HCT116 (cell line): ENCODE results near the gene SLC25A12. TPM values are rescaled to one million over a fixed set of nuclear protein-coding genes. Genes with fewer than 3 reads are reported as not detected.

Experiments used
- ATAC-seq: fragments of 200-7000 bp; cut with Tn5 transposase; 2 replicates; pipeline ENCODE4 v1.9.1; 2020; ENCODE audit warnings: mild to moderate bottlenecking, moderate library complexity
- BruUV-seq: library from RNA; stranded (reverse); fragments of 400-500 nt; replicated peaks from 2 replicates; lab custom pipeline; 2021; lab: Mats Ljungman, UMichigan
- CTCF ChIA-PET: fragments of 300-600 bp; sonication (Branson Sonifier 250); formaldehyde crosslinking; loops from one replicate; lab custom pipeline; 2021; ENCODE audit warnings: antibody characterized with exemption; lab: Charles Lee
- POLR2A ChIA-PET: fragments of 300-600, 350-600 bp; sonication (Branson Sonifier 250); formaldehyde crosslinking; loops from one replicate; lab custom pipeline; 2021; ENCODE audit warnings: antibody characterized with exemption; lab: Charles Lee
- RAD21 ChIA-PET, 2 experiments: fragments of 300-600 bp; sonication (Branson Sonifier 250); formaldehyde crosslinking; loops; one replicate each; lab custom pipeline; 2023; ENCODE audit warnings: low total read pairs in 2 of 2; ENCODE audit not compliant: uncharacterized antibody in 2 of 2, unreplicated experiment in 2 of 2, low non-redundant PET in 1 of 2; lab: Charles Lee
- DNase-seq: peaks from one replicate; pipeline ENCODE4 v3.0.0-alpha.2; 2010; ENCODE audit warnings: low read depth, low spot score
- H2AFZ ChIP-seq: fragments of 200-600 bp; shearing (Covaris generic), sonication (generic); 2 replicates; pipeline ENCODE4 v1.6.1; 2017; ENCODE audit warnings: low read depth, mixed run types, mixed read lengths, antibody characterized with exemption, low read length; ENCODE audit not compliant: poor library complexity, severe bottlenecking
- H3K27ac ChIP-seq: 2 replicates; pipeline ENCODE4 v1.5.1; 2012; ENCODE audit warnings: low read depth, low read length
- H3K27me3 ChIP-seq: fragments of 200-600 bp; sonication (generic); 2 replicates; pipeline ENCODE4 v1.6.1; 2016; ENCODE audit warnings: mixed run types, low read length, mixed read lengths; ENCODE audit not compliant: insufficient read depth
- H3K36me3 ChIP-seq, 2 experiments: fragments of 200-500 bp in 1 of 2; fragments of 200-600 bp in 1 of 2; sonication (Bioruptor generic) in 1 of 2; sonication (generic) in 1 of 2; 2 replicates each; pipeline versions ENCODE4 v1.5.1 to v1.6.1; 2014 to 2016; ENCODE audit warnings: low read length in 2 of 2, inconsistent platforms in 1 of 2, mixed read lengths in 1 of 2, mixed run types in 1 of 2; ENCODE audit not compliant: insufficient read depth in 2 of 2, control insufficient read depth in 1 of 2
- H3K4me1 ChIP-seq, 2 experiments: fragments of 200-600 bp in 1 of 2; sonication (generic) in 1 of 2; 2 replicates each; pipeline versions ENCODE4 v1.5.1 to v1.6.1; 2012 to 2017; ENCODE audit warnings: low read length in 2 of 2, inconsistent platforms in 1 of 2, mild to moderate bottlenecking in 1 of 2, mixed read lengths in 1 of 2, mixed run types in 1 of 2, moderate library complexity in 1 of 2; ENCODE audit not compliant: insufficient read depth in 2 of 2, control insufficient read depth in 1 of 2
- H3K4me2 ChIP-seq: fragments of 200-600 bp; sonication (generic); 2 replicates; pipeline ENCODE4 v1.6.1; 2017; ENCODE audit warnings: mixed run types, low read length, mixed read lengths
- H3K4me3 ChIP-seq, 2 experiments: fragments of 200-600 bp in 1 of 2; sonication (generic) in 1 of 2; replicated peaks in 1 of 2; 2 replicates each; pipeline ENCODE4 v1.5.1; 2011 to 2016; ENCODE audit warnings: low read length in 2 of 2, control low read depth in 1 of 2, low read depth in 1 of 2, mild to moderate bottlenecking in 1 of 2, mixed read lengths in 1 of 2, mixed run types in 1 of 2
- H3K79me2 ChIP-seq: fragments of 200-600 bp; sonication (generic); 2 replicates; pipeline ENCODE4 v1.6.1; 2017; ENCODE audit warnings: mild to moderate bottlenecking, mixed run types, low read length, moderate library complexity, mixed read lengths; ENCODE audit not compliant: insufficient read depth
- H3K9ac ChIP-seq: fragments of 200-600 bp; sonication (generic); 2 replicates; pipeline ENCODE4 v1.6.1; 2016; ENCODE audit warnings: low read length, mixed read lengths
- H3K9me2 ChIP-seq: fragments of 200-600 bp; sonication (generic), shearing (Covaris generic); 2 replicates; pipeline ENCODE4 v1.6.1; 2017; ENCODE audit warnings: mixed run types, mild to moderate bottlenecking, moderate library complexity; ENCODE audit not compliant: insufficient read depth
- H3K9me3 ChIP-seq, 2 experiments: fragments of 200-500 bp in 1 of 2; fragments of 200-600 bp in 1 of 2; sonication (Bioruptor generic) in 1 of 2; sonication (generic) in 1 of 2; 2 replicates each; pipeline ENCODE4 v1.6.1; 2014 to 2017; ENCODE audit warnings: low read length in 2 of 2, mixed read lengths in 2 of 2, inconsistent platforms in 1 of 2, low read depth in 1 of 2, mild to moderate bottlenecking in 1 of 2, mixed run types in 1 of 2, moderate library complexity in 1 of 2; ENCODE audit not compliant: control insufficient read depth in 1 of 2, insufficient read depth in 1 of 2
- H4K20me1 ChIP-seq: fragments of 200-600 bp; sonication (generic), shearing (Covaris generic); 2 replicates; pipeline ENCODE4 v1.6.1; 2017; ENCODE audit warnings: mixed run types, mild to moderate bottlenecking, moderate library complexity; ENCODE audit not compliant: insufficient read depth
- ZFX ChIP-seq: fragments of 450-650 bp; IDR thresholded peaks from 2 replicates; pipeline ENCODE4 v1.6.1; 2017
- ZNF274 ChIP-seq: fragments of 200-500 bp; sonication (Bioruptor generic); IDR thresholded peaks from 2 replicates; pipeline ENCODE4 v1.6.1; 2014; ENCODE audit warnings: mild to moderate bottlenecking, low read depth, low read length, inconsistent platforms
- intact Hi-C: fragments of 100-400 bp; cut with micrococcal nuclease; formaldehyde crosslinking; loops from 2 replicates; pipeline ENCODE4 v1.10.0; 2022
- total RNA-seq: library from RNA; stranded (reverse); gene quantifications from one replicate; pipeline ENCODE4 v1.2.1, GENCODE V29; 2021; ENCODE audit not compliant: unreplicated experiment

SLC25A12 gene
- total RNA-seq, 1 experiment from 2014 or later = 16.0 TPM

DNA sequence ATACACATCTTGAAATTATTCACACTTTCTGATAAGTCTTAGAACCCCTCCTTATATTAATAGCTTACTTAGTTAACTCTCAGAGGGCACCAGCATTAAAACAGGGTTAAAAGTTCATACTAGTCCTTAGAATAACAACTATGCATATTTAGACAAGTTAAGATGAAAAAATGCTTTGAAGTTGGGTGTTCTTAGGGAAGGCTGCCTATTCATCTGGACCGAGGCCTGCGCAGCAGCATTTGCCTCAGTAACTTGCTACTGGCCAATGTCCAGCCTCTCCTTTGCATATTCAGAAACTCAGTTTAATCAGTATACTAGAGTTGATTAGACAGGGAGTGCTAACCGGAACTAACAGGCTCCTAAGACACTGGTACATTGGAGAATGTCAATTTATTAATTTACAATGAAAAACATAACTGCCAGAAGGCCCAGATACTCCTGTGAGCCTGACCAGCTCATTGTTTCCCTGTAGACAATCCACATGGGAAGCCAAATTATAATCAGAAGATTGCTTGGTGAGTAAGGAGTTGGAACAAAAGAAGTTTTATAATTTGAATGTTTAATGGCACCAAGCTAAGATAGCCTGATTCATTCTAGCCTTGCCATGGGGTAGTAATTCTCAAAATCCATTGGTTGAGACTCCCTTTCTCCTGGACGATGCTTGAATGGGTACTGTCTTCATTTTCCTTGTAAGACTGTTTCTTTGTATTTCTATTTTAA, 157.9 kb downstream of the SLC25A12 start:
- Histone ChIP-seq H3K27me3 (no peaks in the 10 kb centered on the region), H3K4me1 (no peaks in the 10 kb centered on the region), H3K4me2 (no peak overlapping the region), H4K20me1 (no peaks in the 10 kb centered on the region), H2AFZ (no peak overlapping the region), H3K36me3 (peaks cover 12 to 18% of the 10 kb centered on the region in 2 experiments), H3K9ac (no peak overlapping the region), H3K9me3 (no peaks in the 10 kb centered on the region), H3K4me3 (no peak overlapping the region), H3K27ac (no peak overlapping the region), H3K79me2 (no peaks in the 10 kb centered on the region), H3K9me2 (no peaks in the 10 kb centered on the region)
- ATAC-seq (no peak), DNase-seq (no peak)
- POLR2A ChIA-PET = no interaction called here
- intact Hi-C loops = no loop called here
- no TSS peak for BruUV-seq
- RAD21 ChIA-PET = no interaction called here
- CTCF ChIA-PET = no interaction called here
- no peak for TF ChIP-seq ZNF274
- TF ChIP-seq ZFX = no peak

Other genes with a start within 250 kb of the SLC25A12 start
- 39.4 TPM for gene DYNC1I2, start 206.8 kb downstream of the SLC25A12 start, total RNA-seq
- 72.6 TPM for gene HAT1, start 28.2 kb upstream of the SLC25A12 start, total RNA-seq
- gene METAP1D, start 105.7 kb upstream of the SLC25A12 start, total RNA-seq = 15.8 TPM
- gene DLX1, start 191.3 kb upstream of the SLC25A12 start, total RNA-seq = 2.0 TPM
- 3.7 TPM for gene DLX2, start 208.7 kb upstream of the SLC25A12 start, total RNA-seq